T-cell (primary cell): Measurements from ENCODE around the gene VAV2. TPM values are rescaled to one million over a fixed set of nuclear protein-coding genes. Genes with fewer than 3 reads are reported as not detected.

Source experiments
- ATAC-seq, 4 experiments: fragments of 200-7000 bp in 3 of 4; fragments of 150-1000 bp in 1 of 4; cut with Tn5 transposase; replicated peaks in 1 of 4; 1 replicate in 3 of 4; 2 replicates in 1 of 4; pipeline ENCODE4 v1.10.0; 2021; ENCODE audit warnings: moderate library complexity in 3 of 4, mild to moderate bottlenecking in 2 of 4, moderate number of reproducible peaks in 1 of 4
- CTCF ChIA-PET, 2 donors: fragments of 300-600 bp; sonication (Branson Sonifier 250); formaldehyde crosslinking; loops; one replicate each; lab custom pipeline; 2022; ENCODE audit warnings: antibody characterized with exemption in 2 of 2; lab: Charles Lee
- POLR2A ChIA-PET, 2 donors: fragments of 300-600 bp; sonication (Branson Sonifier 250); formaldehyde crosslinking; loops; one replicate each; lab custom pipeline; 2022; ENCODE audit warnings: antibody characterized with exemption in 2 of 2; lab: Charles Lee
- DNase-seq, 35 experiments: peaks; one replicate each; pipeline versions ENCODE4 v3.0.0 to v3.0.0-alpha.2; 2013 to 2023
- H3K27ac ChIP-seq: one replicate; pipeline ENCODE4 v1.5.1; 2013; ENCODE audit warnings: low read length
- H3K27me3 ChIP-seq, 2 experiments: replicated peaks in 1 of 2; 1 replicate in 1 of 2; 2 replicates in 1 of 2; pipeline versions ENCODE4 v1.6.1 to v1.7.0; 2013; ENCODE audit warnings: low read length in 1 of 2, mixed read lengths in 1 of 2; ENCODE audit not compliant: control insufficient read depth in 2 of 2, insufficient read depth in 2 of 2; ENCODE audit errors: extremely low read depth in 1 of 2
- H3K36me3 ChIP-seq, 2 donors: 1 replicate in 1 of 2; 2 replicates in 1 of 2; pipeline versions ENCODE4 v1.6.1 to v1.7.0; 2013; ENCODE audit warnings: low read length in 1 of 2; ENCODE audit not compliant: control insufficient read depth in 2 of 2, insufficient read depth in 1 of 2; ENCODE audit errors: extremely low read depth in 1 of 2
- H3K4me1 ChIP-seq, 2 experiments: 1 replicate in 1 of 2; 2 replicates in 1 of 2; pipeline versions ENCODE4 v1.6.1 to v1.7.0; 2013; ENCODE audit warnings: low read length in 2 of 2, mixed read lengths in 1 of 2; ENCODE audit not compliant: insufficient read depth in 2 of 2, control insufficient read depth in 1 of 2; ENCODE audit errors: extremely low read depth in 1 of 2
- H3K4me3 ChIP-seq, 2 donors: 1 replicate in 1 of 2; 2 replicates in 1 of 2; pipeline versions ENCODE4 v1.5.1 to v1.7.0; 2013; ENCODE audit warnings: mild to moderate bottlenecking in 2 of 2, low read length in 1 of 2, moderate library complexity in 1 of 2; ENCODE audit not compliant: control insufficient read depth in 1 of 2; ENCODE audit errors: extremely low read depth in 1 of 2
- H3K9me3 ChIP-seq: 2 replicates; pipeline ENCODE4 v1.7.0; 2013
- H3K27ac Mint-ChIP-seq, 2 donors: one replicate each; pipeline ENCODE4 v1.8.0; 2020 to 2021; ENCODE audit warnings: mild to moderate bottlenecking in 2 of 2, mixed read lengths in 2 of 2
- H3K27me3 Mint-ChIP-seq, 2 donors: one replicate each; pipeline ENCODE4 v1.8.0; 2021 to 2022; ENCODE audit warnings: mixed read lengths in 2 of 2
- H3K36me3 Mint-ChIP-seq: one replicate; pipeline ENCODE4 v1.8.0; 2021; ENCODE audit warnings: mixed read lengths
- H3K4me1 Mint-ChIP-seq, 3 donors: one replicate each; pipeline ENCODE4 v1.8.0; 2020 to 2022; ENCODE audit warnings: mixed read lengths in 3 of 3, mild to moderate bottlenecking in 1 of 3
- H3K4me3 Mint-ChIP-seq, 3 donors: one replicate each; pipeline ENCODE4 v1.8.0; 2020 to 2022; ENCODE audit warnings: mild to moderate bottlenecking in 3 of 3, mixed read lengths in 3 of 3, moderate library complexity in 3 of 3
- H3K9me3 Mint-ChIP-seq, 3 donors: one replicate each; pipeline ENCODE4 v1.8.0; 2020 to 2022; ENCODE audit warnings: mixed read lengths in 3 of 3
- WGBS: methylation state at CpG from one replicate; pipeline ENCODE4 v1.1.5; 2013; ENCODE audit warnings: missing lambda C conversion rate; ENCODE audit not compliant: insufficient coverage; 5-methylcytosine and 5-hydroxymethylcytosine counted together
- total RNA-seq, 35 experiments: library from RNA in 6 of 35; stranded (reverse) in 6 of 35; fragments of 120-200 nt in 1 of 35; gene quantifications; one replicate each; pipeline versions ENCODE4 v1.2.1 to v1.2.4 and lab custom pipeline; 2013 to 2026

The VAV2 gene
- total RNA-seq, 5 donors from 2014 or later (not counting 1 experiment from before 2014, with no cell fraction given): 1.2 to 7.5 (median 4.9) TPM

GRCh38 chr9:133825555-133826218, 166.4 kb downstream of the VAV2 start:
- H3K4me1 Mint-ChIP-seq: peaks cover 0 to 4% (median 0%) of the 10 kb centered on the region in 3 donors
- H3K4me3 ChIP-seq: no peak overlapping the region
- H3K27ac Mint-ChIP-seq: no peak overlapping the region
- H3K4me3 Mint-ChIP-seq: no peak overlapping the region
- POLR2A ChIA-PET: no interaction called here
- H3K27me3 Mint-ChIP-seq: no peaks in the 10 kb centered on the region
- no peak overlapping the region for H3K27ac ChIP-seq
- H3K9me3 Mint-ChIP-seq: no peaks in the 10 kb centered on the region
- WGBS: 74% methylated on average over 11 of the region's 17 CpGs
- peaks cover 0 to 7% of the 10 kb centered on the region in 2 experiments for H3K27me3 ChIP-seq
- DNase-seq (no peak), ATAC-seq (no peak)
- H3K9me3 ChIP-seq: no peaks in the 10 kb centered on the region
- no peaks in the 10 kb centered on the region for H3K36me3 Mint-ChIP-seq
- H3K4me1 ChIP-seq: no peaks in the 10 kb centered on the region
- no peaks in the 10 kb centered on the region for H3K36me3 ChIP-seq
- CTCF ChIA-PET: no interaction called here

GRCh38 chr9:133824802-133825186, 167.3 kb downstream of the VAV2 start:
- Mint-ChIP-seq H3K27ac (no peak overlapping the region), H3K9me3 (no peaks in the 10 kb centered on the region), H3K36me3 (no peaks in the 10 kb centered on the region), H3K4me1 (peaks cover 0 to 4% (median 0%) of the 10 kb centered on the region in 3 donors), H3K4me3 (no peak overlapping the region), H3K27me3 (no peaks in the 10 kb centered on the region)
- ATAC-seq (no peak), DNase-seq (no peak)
- Histone ChIP-seq H3K27me3 (peaks cover 0 to 7% of the 10 kb centered on the region in 2 experiments), H3K4me3 (no peak overlapping the region), H3K27ac (no peak overlapping the region), H3K36me3 (no peaks in the 10 kb centered on the region), H3K4me1 (no peaks in the 10 kb centered on the region), H3K9me3 (no peaks in the 10 kb centered on the region)
- WGBS: 87% methylated on average over 12 of the region's 15 CpGs
- CTCF ChIA-PET: interaction anchor here in 1 of 2 donors (0.6 kb wide), 1 partner anchor 10 kb away, joined by 3 read pairs; no protein-coding TSS in a partner anchor
- POLR2A ChIA-PET: no interaction called here

- Mint-ChIP-seq H3K9me3 (no peaks in the 10 kb centered on the region), H3K27me3 (no peaks in the 10 kb centered on the region), H3K4me3 (no peak overlapping the region), H3K27ac (no peak overlapping the region), H3K36me3 (no peaks in the 10 kb centered on the region), H3K4me1 (peaks cover 0 to 4% (median 0%) of the 10 kb centered on the region in 3 donors)
- ChIA-PET CTCF (interaction anchor here in 1 of 2 donors (0.6 kb wide), 1 partner anchor 9 kb away, joined by 3 read pairs; no protein-coding TSS in a partner anchor), POLR2A (no interaction called here)
- ATAC-seq (no peak), DNase-seq (no peak)
- Histone ChIP-seq H3K4me3 (no peak overlapping the region), H3K36me3 (no peaks in the 10 kb centered on the region), H3K4me1 (no peaks in the 10 kb centered on the region), H3K9me3 (no peaks in the 10 kb centered on the region), H3K27ac (no peak overlapping the region), H3K27me3 (peaks cover 0 to 7% of the 10 kb centered on the region in 2 experiments)
- 67% methylated on average over 13 of the region's 14 CpGs for WGBS
Measured at GRCh38 chr9:133824106-133824801, 167.9 kb downstream of the VAV2 start.

GRCh38 chr9:133823189-133824105, 168.7 kb downstream of the VAV2 start:
- Mint-ChIP-seq H3K4me3 (no peak overlapping the region), H3K9me3 (no peaks in the 10 kb centered on the region), H3K27ac (no peak overlapping the region), H3K36me3 (no peaks in the 10 kb centered on the region), H3K4me1 (peaks cover 0 to 4% (median 0%) of the 10 kb centered on the region in 3 donors), H3K27me3 (no peaks in the 10 kb centered on the region)
- H3K9me3 ChIP-seq: no peaks in the 10 kb centered on the region
- no peak overlapping the region for H3K4me3 ChIP-seq
- H3K4me1 ChIP-seq: no peaks in the 10 kb centered on the region
- no peak overlapping the region for H3K27ac ChIP-seq
- DNase-seq (no peak), ATAC-seq (no peak)
- ChIA-PET CTCF (no interaction called here), POLR2A (no interaction called here)
- H3K27me3 ChIP-seq: peaks cover 0 to 7% of the 10 kb centered on the region in 2 experiments
- 75% methylated on average over 17 of the region's 29 CpGs for WGBS
- H3K36me3 ChIP-seq: no peaks in the 10 kb centered on the region

GRCh38 chr9:133822430-133823065, 169.6 kb downstream of the VAV2 start:
- DNase-seq: no peak
- CTCF ChIA-PET: no interaction called here
- H3K36me3 Mint-ChIP-seq: no peaks in the 10 kb centered on the region

More at GRCh38 chr9:133822430-133823065, 169.6 kb downstream of the VAV2 start:
- Histone ChIP-seq H3K9me3 (no peaks in the 10 kb centered on the region), H3K4me3 (no peak overlapping the region), H3K27ac (no peak overlapping the region), H3K36me3 (no peaks in the 10 kb centered on the region), H3K27me3 (peaks cover 0 to 7% of the 10 kb centered on the region in 2 experiments), H3K4me1 (no peaks in the 10 kb centered on the region)
- no peaks in the 10 kb centered on the region for H3K27me3 Mint-ChIP-seq
- ATAC-seq: no peak
- no peaks in the 10 kb centered on the region for H3K9me3 Mint-ChIP-seq
- H3K27ac Mint-ChIP-seq: no peak overlapping the region
- 90% methylated on average over 16 of the region's 16 CpGs for WGBS
- H3K4me3 Mint-ChIP-seq: no peak overlapping the region
- peaks cover 0 to 4% (median 0%) of the 10 kb centered on the region in 3 donors for H3K4me1 Mint-ChIP-seq
- POLR2A ChIA-PET: interaction anchor here in 1 of 2 donors (0.6 kb wide), 1 partner anchor 84 kb away, joined by 3 read pairs; no protein-coding TSS in a partner anchor
